Endothelial cell of umbilical vein (primary cell): ENCODE measurements around the gene UBASH3A. TPM values are rescaled to one million over a fixed set of nuclear protein-coding genes. Genes with fewer than 3 reads are reported as not detected.

Source experiments
- BruUV-seq: library from RNA; stranded (reverse); fragments of 400-500 nt; replicated peaks from 2 replicates; lab custom pipeline; 2021; lab: Mats Ljungman, UMichigan
- CTCF ChIA-PET: fragments of 300-600, 350-600 bp; sonication (Branson Sonifier 250); formaldehyde crosslinking; loops from one replicate; lab custom pipeline; 2021; ENCODE audit warnings: antibody characterized with exemption, inconsistent platforms; lab: Charles Lee
- POLR2A ChIA-PET: fragments of 300-600, 350-600 bp; sonication (Branson Sonifier 250); formaldehyde crosslinking; loops from one replicate; lab custom pipeline; 2021; ENCODE audit warnings: antibody characterized with exemption, inconsistent platforms; lab: Charles Lee
- DNase-seq: peaks from one replicate; pipeline ENCODE4 v3.0.0-alpha.2; 2011; ENCODE audit warnings: low read depth, low spot score
- FAIRE-seq: peaks from 2 replicates; lab custom pipeline; 2011; peaks lifted over from hg19 to GRCh38; lab: Jason Lieb, UNC
- H2AFZ ChIP-seq: 2 replicates; pipeline ENCODE4 v1.6.0; 2012; ENCODE audit warnings: low read depth, low read length, control low read depth, inconsistent platforms
- H3K27ac ChIP-seq: 2 replicates; pipeline ENCODE4 v1.5.1; 2011; ENCODE audit warnings: low read depth, mild to moderate bottlenecking, control low read depth, low read length, moderate library complexity; ENCODE audit not compliant: insufficient read depth
- H3K27me3 ChIP-seq, 2 experiments: 2 replicates each; pipeline versions ENCODE4 v1.6.0 to v1.6.1; 2011; ENCODE audit warnings: low read length in 2 of 2, mixed read lengths in 1 of 2; ENCODE audit not compliant: control insufficient read depth in 2 of 2, insufficient read depth in 2 of 2
- H3K36me3 ChIP-seq, 2 experiments: 2 replicates in 1 of 2; 3 replicates in 1 of 2; pipeline ENCODE4 v1.5.1; 2011; ENCODE audit warnings: low read length in 2 of 2, mild to moderate bottlenecking in 1 of 2, moderate library complexity in 1 of 2; ENCODE audit not compliant: control insufficient read depth in 2 of 2, insufficient read depth in 2 of 2; ENCODE audit errors: extremely low read depth in 1 of 2
- H3K4me1 ChIP-seq: 3 replicates; pipeline ENCODE4 v1.5.1; 2011; ENCODE audit warnings: mild to moderate bottlenecking, low read length; ENCODE audit not compliant: control insufficient read depth, insufficient read depth; ENCODE audit errors: extremely low read depth
- H3K4me2 ChIP-seq: 2 replicates; pipeline ENCODE4 v1.6.1; 2011; ENCODE audit warnings: low read length, control low read depth, mixed read lengths; ENCODE audit not compliant: insufficient read depth
- H3K4me3 ChIP-seq, 3 experiments: fragments of 200-600 bp in 1 of 3; sonication (generic), shearing (Covaris generic) in 1 of 3; replicated peaks in 1 of 3; 2 replicates each; pipeline ENCODE4 v1.5.1; 2011 to 2016; ENCODE audit warnings: control low read depth in 3 of 3, low read length in 3 of 3, mild to moderate bottlenecking in 2 of 3, inconsistent platforms in 1 of 3, low read depth in 1 of 3, moderate library complexity in 1 of 3; ENCODE audit not compliant: insufficient read depth in 1 of 3
- H3K79me2 ChIP-seq: 2 replicates; pipeline ENCODE4 v1.6.0; 2012; ENCODE audit warnings: low read length, inconsistent platforms; ENCODE audit not compliant: control insufficient read depth, insufficient read depth
- H3K9ac ChIP-seq: replicated peaks from 2 replicates; pipeline ENCODE3; 2011; ENCODE audit warnings: low read length, control low read depth; ENCODE audit not compliant: insufficient read depth; ENCODE audit errors: extremely low read depth
- H3K9me1 ChIP-seq: replicated peaks from 3 replicates; pipeline ENCODE4 v1.6.0; 2011; ENCODE audit warnings: mild to moderate bottlenecking, low read length; ENCODE audit not compliant: control insufficient read depth, insufficient read depth; ENCODE audit errors: extremely low read depth
- H3K9me3 ChIP-seq: replicated peaks from 2 replicates; pipeline ENCODE4 v1.5.1; 2012; ENCODE audit warnings: low read length, inconsistent platforms; ENCODE audit not compliant: control insufficient read depth, insufficient read depth
- H4K20me1 ChIP-seq: replicated peaks from 2 replicates; pipeline ENCODE3; 2011; ENCODE audit warnings: mild to moderate bottlenecking, low read length; ENCODE audit not compliant: control insufficient read depth, insufficient read depth; ENCODE audit errors: extremely low read depth
- CTCF ChIP-seq, 2 donors: IDR thresholded peaks; 1 replicate in 1 of 2; 2 replicates in 1 of 2; pipeline ENCODE4 v1.5.1; 2011; ENCODE audit warnings: low read length in 2 of 2, mild to moderate bottlenecking in 2 of 2, moderate library complexity in 2 of 2, control low read depth in 1 of 2, inconsistent platforms in 1 of 2, low read depth in 1 of 2; ENCODE audit not compliant: insufficient read depth in 1 of 2; ENCODE audit errors: extremely low read depth in 1 of 2
- EZH2 ChIP-seq: IDR thresholded peaks from 2 replicates; pipeline ENCODE4 v1.6.1; 2012; ENCODE audit warnings: borderline replicate concordance, low read depth, mild to moderate bottlenecking, moderate library complexity, low read length, inconsistent platforms; ENCODE audit not compliant: severe bottlenecking
- FOS ChIP-seq: IDR thresholded peaks from 2 replicates; pipeline ENCODE4 v1.6.1; 2011; ENCODE audit warnings: mild to moderate bottlenecking, low read length, moderate library complexity, borderline replicate concordance; ENCODE audit not compliant: insufficient read depth
- GATA2 ChIP-seq: IDR thresholded peaks from 2 replicates; pipeline ENCODE4 v1.7.0; 2011; ENCODE audit warnings: low read depth, mild to moderate bottlenecking, moderate library complexity, mixed read lengths, low read length; ENCODE audit not compliant: insufficient read length, insufficient read depth
- JUN ChIP-seq: IDR thresholded peaks from 2 replicates; pipeline ENCODE4 v1.6.1; 2011; ENCODE audit warnings: borderline replicate concordance, low read depth; ENCODE audit not compliant: insufficient read length, insufficient read depth
- MAX ChIP-seq: IDR thresholded peaks from 2 replicates; pipeline ENCODE4 v1.6.1; 2011; ENCODE audit not compliant: insufficient read depth, insufficient read length
- MYC ChIP-seq: IDR thresholded peaks from one replicate; pipeline ENCODE4 v1.6.1; 2011; ENCODE audit warnings: mild to moderate bottlenecking, low read depth, low read length
- POLR2A ChIP-seq: IDR thresholded peaks from 2 replicates; pipeline ENCODE4 v1.6.1; 2012; ENCODE audit warnings: low read depth, mild to moderate bottlenecking, control low read depth, low read length
- POLR2AphosphoS5 ChIP-seq: IDR thresholded peaks from 2 replicates; pipeline ENCODE4 v1.6.1; 2012; ENCODE audit warnings: low read depth, mild to moderate bottlenecking, control low read depth, low read length, moderate library complexity; ENCODE audit not compliant: insufficient read depth
- dilution Hi-C: fragments of 300-500 bp; cut with MboI; formaldehyde crosslinking; loops from one replicate; pipeline ENCODE4 v1.15.0; 2019; ENCODE audit warnings: low sequenced_read_pairs; ENCODE audit not compliant: extremely low pct_ligation_motif_present
- intact Hi-C: fragments of 100-400 bp; cut with micrococcal nuclease; formaldehyde crosslinking; loops from one replicate; pipeline ENCODE4 v1.10.0; 2022
- polyA plus RNA-seq, 4 experiments: library from polyadenylated mRNA; depleted of rRNA in 3 of 4; stranded (reverse) in 3 of 4; unstranded in 1 of 4; fragments of >200 nt; gene quantifications; 2 replicates each; pipeline versions ENCODE4 v1.2.1 to v1.2.3, GENCODE V29; 2011 to 2012; ENCODE audit warnings: missing spikeins in 1 of 4
- total RNA-seq: library from RNA; stranded (reverse); gene quantifications from 2 replicates; pipeline ENCODE4 v1.2.3, GENCODE V29; 2021

UBASH3A gene
- total and polyA plus RNA-seq, 2 donors (not counting 3 experiments of a cell fraction or from before 2014, with no cell fraction given), result not detected

DNA sequence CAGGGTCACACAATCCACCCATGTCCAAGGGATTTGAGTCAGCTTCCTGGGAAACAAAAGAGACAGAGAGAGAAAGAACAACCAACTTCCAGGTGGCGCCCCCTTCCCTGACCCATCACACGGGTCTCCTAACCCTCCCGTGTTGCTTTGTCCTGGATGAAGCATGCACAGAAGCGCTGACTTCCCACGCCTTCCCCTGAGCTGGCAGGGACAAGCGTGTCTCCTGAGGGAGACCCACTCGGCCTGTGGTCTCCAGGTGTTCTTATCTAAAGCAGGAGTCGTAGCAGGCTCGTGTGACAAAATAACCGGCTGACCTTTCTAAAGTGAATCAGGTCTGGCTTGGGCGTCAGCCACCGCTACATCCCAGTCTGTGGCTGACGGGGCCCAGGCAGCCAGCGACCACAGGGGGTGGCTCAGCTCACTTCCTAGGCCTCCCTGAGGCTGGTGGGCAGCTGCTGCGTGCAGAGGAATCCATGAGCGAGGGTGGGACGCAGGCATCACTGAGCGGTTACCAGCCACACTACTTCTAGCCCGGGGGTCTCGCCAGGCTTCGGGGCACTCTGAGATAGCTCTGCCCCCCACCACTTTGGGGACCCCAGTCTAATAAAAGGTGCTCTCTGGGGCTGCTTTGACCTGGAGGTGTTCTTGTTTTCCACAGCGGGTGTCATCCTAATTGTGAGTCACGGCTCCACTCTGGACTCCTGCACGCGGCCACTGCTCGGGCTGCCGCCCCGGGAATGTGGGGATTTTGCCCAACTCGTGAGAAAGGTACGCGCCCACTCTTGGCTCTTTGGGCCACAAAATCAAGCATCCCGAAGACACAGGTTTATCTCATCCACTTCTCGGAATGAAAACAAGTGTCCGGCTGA is 40.4 kb downstream of the UBASH3A start:
- H3K4me2 ChIP-seq, result no peak overlapping the region
- no peak overlapping the region for H3K9ac ChIP-seq
- no TSS peak for BruUV-seq
- H2AFZ ChIP-seq, result no peak overlapping the region
- dilution Hi-C loops (no loop called here), intact Hi-C loops (no loop called here)
- no peak overlapping the region for H3K27ac ChIP-seq
- H3K9me1 ChIP-seq, result no peaks in the 10 kb centered on the region
- no peaks in the 10 kb centered on the region for H3K4me1 ChIP-seq
- FAIRE-seq (no peak), DNase-seq (no peak)
- no peaks in the 10 kb centered on the region for H3K36me3 ChIP-seq
- no peaks in the 10 kb centered on the region for H4K20me1 ChIP-seq
- H3K79me2 ChIP-seq, result no peaks in the 10 kb centered on the region
- ChIA-PET POLR2A (no interaction called here), CTCF (no interaction called here)
- TF ChIP-seq MYC, result no peak
- TF ChIP-seq MAX, result no peak
- TF ChIP-seq CTCF (IDR thresholded peaks at IDR 0.05; ENCODE audit: extremely low read depth in 1 of 2, insufficient read depth in 1 of 2, low read depth in 1 of 2, low read length in 2 of 2), result no peak
- TF ChIP-seq EZH2, result no peak
- no peak for TF ChIP-seq FOS
- no peak for TF ChIP-seq POLR2AphosphoS5
- TF ChIP-seq POLR2A, result no peak
- TF ChIP-seq GATA2, result no peak
- no peak for TF ChIP-seq JUN
- H3K9me3 ChIP-seq, result no peaks in the 10 kb centered on the region
- no peak overlapping the region for H3K4me3 ChIP-seq
- H3K27me3 ChIP-seq, result no peaks in the 10 kb centered on the region
